Measurements from ENCODE around the gene CDH5.
"Not testable (repeated sequence)": the region's sequence is repeated elsewhere in the genome, so short reads cannot be mapped to it uniquely, and the experiment has no call there.

CDH5 gene

DNA sequence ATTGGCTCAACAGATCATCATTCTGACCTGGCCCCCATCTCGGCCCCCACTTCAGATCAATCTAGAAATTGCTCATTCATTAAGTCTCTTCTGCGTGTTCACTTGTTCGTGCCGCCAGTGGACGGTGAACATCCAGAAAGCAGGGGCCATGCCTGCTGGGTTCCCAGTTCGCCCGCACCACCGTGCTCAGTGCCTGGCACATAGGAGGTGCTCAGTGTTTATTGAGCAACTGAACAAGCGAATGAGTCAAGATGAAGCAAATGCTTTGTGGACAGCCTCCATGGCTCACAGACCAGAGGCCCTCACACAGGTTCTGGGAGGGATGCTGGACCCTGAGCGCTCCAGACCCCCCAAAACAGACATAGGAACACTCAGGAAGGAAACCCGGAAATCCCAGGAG lies 74.5 kb downstream of the CDH5 start:
- no peak for DNase-seq

DNA sequence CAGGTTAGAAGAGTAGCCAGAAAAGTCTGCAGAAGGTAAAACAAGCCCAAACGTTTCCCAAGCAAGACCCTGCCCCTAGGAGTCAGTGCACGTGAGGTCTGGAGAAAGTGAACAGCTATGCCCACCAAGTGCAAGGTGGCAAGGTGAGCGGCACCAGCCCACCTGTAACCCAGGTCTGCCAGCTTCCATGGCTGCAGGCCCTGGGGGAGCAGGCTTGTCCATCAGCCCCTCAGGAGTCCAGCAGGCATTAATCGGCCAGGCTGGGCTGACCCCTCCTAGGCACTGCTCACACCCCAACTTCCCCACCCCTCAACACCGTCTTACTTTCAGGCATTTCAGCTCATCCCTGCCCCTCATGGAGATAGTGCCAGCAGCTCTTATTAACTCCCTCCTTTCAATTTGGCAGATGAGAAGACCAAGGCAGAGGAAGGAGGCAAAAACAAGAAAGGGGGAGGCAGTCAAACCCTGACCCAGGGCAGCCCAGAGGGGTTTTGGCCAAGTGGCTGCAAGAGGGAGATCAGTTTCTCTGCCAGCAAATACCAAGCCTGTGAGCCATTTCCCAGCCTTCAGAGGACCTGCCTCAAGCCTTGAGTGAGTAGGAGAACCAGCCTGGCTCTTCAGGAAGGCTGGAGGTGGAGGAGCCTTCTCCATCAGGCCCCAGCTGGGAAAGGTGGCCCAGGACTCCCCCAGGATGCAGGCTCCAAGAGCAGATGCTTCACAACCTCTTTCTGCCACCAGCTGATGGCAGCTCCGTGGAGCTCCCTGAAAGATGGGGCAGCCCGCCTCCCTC lies 75.3 kb downstream of the CDH5 start:
- no peak for DNase-seq

DNA sequence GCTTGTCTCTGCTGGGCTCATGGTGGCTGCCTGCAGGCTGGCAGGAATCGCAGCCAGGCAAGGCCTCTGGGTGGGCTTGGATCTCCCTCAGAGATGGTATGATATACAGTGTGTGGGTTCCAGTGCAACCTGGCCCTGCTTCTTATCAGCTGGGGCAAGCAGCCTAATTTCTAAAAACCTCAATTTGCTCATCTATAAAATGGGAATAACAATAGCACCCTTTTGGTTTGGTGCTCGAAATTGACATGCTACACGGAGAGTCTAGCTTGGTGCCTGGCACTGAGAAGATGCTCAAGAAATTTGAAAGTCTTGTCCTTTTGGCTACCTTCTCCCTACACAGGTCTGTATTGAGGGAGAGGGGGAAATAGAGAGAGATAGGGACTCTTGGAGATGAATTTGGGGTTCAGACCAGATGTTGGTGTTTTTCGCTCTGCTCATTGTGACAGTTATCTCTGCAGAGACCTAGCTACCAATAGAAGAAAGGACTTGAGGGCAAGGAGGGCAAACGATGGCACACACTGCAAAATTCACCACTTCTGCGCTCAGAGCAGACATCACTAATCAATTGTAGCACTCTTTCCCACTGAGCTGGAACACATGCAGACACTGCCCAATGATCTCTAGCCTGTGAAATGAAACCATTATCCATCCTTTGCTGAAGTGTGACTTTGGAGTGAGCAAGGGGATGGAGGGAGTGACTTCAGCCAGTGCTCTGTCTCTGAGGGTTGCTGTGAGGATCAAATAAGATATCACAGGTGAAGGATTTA lies 76.2 kb downstream of the CDH5 start:
- no peak for DNase-seq

DNA sequence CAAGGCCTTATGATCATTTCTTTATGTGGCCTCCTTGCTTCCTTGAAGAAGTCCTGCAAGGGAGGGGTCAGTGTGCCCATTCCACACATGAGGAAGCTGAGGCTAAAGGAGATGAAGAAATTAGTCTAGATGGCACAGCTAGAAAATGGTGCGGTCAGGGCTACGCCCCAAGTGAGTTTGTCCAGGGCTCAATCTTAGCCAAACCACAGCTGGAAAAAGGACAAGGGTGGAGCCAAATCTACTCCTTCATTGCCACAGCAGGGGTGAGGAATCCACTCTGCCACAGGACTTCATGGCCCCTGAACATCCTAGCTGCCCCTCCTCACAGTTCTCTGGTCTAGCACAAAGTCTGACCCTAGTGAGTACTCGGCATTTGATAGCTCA lies 76.8 kb downstream of the CDH5 start:
- no peak for DNase-seq

DNA sequence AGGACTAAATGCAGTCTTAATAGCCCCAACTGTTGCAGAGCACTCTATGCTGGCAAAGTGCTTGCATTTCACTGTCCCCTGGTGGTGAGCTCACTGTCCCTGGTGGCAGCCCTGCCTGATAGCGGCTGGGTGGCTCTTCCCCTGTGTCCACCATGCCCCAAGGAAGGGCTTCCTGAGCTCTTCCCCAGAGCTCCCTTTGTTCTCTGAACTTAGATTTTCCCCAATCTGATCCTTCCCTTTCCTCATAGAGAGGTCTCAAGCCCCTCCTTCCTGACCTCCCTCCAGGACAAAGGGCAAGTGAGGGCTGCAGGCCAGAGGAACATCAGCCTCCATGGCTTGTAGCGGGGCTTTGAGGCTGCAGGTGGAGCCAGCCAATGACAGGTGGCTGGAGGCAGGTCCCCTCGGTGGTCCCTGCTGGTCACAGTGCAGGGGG lies 77.6 kb downstream of the CDH5 start:
- peak; percentile 34 for DNase-seq

DNA sequence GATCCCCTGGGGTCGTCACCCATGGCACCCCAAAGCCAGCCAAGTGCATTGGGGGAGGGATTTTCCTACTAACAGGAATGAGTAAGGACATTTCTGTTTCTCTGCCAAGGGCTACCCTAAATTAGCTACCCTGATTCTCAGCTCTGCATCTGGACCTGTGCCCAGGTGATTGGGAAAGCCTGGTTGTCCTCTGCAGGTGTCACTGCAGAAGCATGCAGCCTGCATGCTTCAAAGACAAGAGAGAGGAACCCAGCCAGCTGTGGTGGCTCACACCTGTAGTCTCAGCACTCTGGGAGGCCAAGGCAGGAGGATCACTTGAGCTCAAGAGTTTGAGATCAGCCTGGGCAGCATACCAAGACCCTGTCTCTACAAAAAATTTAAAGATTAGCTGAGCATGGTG lies 80.2 kb downstream of the CDH5 start:
- no peak for DNase-seq

DNA sequence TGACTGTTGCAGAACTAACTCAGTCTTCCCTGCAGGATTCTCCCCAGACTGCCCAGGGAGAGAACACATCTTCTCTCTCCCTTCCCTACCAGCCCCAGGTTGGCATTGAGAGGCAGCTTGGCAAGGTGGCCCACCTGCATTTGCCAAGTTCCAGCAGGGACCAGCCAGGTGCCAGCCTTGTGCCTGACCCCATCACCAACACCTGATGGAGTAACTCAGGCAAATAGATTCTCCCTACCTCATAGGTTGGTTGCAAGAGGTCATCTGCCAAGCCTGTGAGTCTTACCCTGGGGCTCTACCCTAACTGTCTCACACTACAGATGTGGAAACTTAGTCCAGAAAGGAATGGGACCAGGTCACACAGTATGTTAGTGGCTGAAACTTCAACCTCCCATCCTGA lies 81.0 kb downstream of the CDH5 start:
- no peak for DNase-seq

DNA sequence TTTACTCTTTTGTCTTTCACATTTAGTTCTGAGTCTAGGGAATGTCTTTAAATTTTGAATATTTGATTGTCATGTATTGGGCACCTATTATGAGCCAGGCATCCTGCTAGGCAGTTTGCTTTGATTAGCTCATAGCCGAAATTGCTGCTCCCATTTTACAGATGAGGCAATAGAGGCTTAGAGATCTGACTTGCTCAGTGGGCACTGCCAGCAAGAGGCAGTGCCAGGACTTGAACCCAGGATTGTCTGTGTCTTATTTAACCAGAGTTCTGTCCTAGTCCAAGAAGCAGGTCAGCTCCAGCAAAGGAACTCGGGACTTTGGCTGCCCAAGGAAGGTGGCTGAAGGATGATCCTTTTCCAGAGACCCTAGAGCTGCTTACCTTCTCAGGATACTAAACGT lies 85.1 kb downstream of the CDH5 start:
- DNase-seq, result no peak

DNA sequence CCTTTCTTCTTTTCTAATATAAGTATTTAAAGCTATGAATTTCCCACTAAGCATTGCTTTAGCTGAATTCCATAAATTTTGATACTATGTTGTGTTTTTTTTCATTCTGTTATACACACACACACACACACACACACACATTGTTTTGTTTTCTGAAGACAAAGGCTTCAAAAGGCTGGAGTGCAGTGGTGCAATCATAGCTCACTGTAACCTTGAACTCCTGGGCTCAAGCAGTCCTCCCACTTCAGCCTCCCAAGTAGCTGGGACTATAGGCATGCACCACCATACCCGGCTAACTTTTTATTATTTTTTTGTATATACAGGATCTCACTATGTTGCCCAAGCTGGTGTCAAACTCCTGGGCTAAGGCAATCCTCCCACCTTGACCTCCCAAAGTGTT lies 86.7 kb downstream of the CDH5 start:
- not testable (repeated sequence) for DNase-seq

Measured in DMS53 (cell line).